ENCODE measurements around the gene SLC25A51. TPM values are rescaled to one million over a fixed set of nuclear protein-coding genes. Genes with fewer than 3 reads are reported as not detected.

Gene SLC25A51
- total RNA-seq, 1 donor from 2014 or later, result 26.0 TPM

DNA sequence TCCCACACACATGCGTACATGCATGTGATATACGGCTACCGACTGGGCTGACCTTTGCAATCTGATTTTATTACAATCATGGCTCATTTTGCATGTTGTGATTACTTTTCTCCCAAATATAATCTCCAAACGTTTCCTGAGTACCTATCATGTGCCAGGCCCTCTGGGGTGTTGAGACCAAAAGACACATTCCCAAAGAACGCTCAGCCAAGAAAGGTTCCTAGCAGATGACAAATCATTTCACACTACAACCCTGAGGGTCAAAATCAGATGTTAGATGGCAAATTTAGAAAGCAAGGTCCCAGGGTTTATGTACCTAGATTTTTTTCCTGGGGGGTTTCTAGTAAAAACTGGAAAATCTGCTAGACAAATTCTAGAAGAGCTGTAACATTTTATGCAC is 32.4 kb upstream of the SLC25A51 start:
- Mint-ChIP-seq H3K27me3 (ENCODE audit: low read depth) (no peaks in the 10 kb centered on the region), H3K4me3 (no peak overlapping the region), H3K9me3 (peaks cover 3% of the 10 kb centered on the region), H3K27ac (peak overlapping the region; percentile 31), H3K4me1 (peaks cover 55% of the 10 kb centered on the region), H3K36me3 (peaks cover 12% of the 10 kb centered on the region)
- no peak for DNase-seq (ENCODE audit: low spot score in 2 of 2, unreplicated experiment in 2 of 2)
- TF ChIP-seq, protein P1, sequence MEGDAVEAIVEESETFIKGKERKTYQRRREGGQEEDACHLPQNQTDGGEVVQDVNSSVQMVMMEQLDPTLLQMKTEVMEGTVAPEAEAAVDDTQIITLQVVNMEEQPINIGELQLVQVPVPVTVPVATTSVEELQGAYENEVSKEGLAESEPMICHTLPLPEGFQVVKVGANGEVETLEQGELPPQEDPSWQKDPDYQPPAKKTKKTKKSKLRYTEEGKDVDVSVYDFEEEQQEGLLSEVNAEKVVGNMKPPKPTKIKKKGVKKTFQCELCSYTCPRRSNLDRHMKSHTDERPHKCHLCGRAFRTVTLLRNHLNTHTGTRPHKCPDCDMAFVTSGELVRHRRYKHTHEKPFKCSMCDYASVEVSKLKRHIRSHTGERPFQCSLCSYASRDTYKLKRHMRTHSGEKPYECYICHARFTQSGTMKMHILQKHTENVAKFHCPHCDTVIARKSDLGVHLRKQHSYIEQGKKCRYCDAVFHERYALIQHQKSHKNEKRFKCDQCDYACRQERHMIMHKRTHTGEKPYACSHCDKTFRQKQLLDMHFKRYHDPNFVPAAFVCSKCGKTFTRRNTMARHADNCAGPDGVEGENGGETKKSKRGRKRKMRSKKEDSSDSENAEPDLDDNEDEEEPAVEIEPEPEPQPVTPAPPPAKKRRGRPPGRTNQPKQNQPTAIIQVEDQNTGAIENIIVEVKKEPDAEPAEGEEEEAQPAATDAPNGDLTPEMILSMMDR (IDR thresholded peaks at IDR 0.05; ENCODE audit: unreplicated experiment), result no peak

DNA sequence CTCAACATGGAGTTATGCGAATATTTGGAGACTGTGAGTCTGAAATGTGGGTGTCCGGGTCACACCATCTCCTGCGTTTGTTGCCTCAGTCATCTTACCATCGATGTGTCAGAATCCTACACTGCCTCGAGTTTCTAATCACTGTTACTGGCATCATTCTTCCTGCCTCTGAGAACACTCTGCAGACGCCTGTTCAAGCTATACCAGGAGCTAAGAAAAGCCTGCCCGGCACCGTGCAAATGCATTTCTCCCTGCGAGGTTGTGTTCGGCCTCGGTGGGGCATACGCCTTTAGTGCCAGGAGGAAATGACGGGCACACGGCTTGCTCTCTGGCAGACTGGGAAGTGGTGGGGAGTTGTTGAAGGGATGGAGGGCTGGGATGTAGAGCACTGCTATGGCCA is 31.2 kb upstream of the SLC25A51 start:
- no peak overlapping the region for H3K4me3 Mint-ChIP-seq
- H3K27me3 Mint-ChIP-seq (ENCODE audit: low read depth), result no peaks in the 10 kb centered on the region
- H3K4me1 Mint-ChIP-seq, result peaks cover 45% of the 10 kb centered on the region
- peaks cover 21% of the 10 kb centered on the region for H3K36me3 Mint-ChIP-seq
- H3K9me3 Mint-ChIP-seq, result peaks cover 13% of the 10 kb centered on the region
- H3K27ac Mint-ChIP-seq, result peak overlapping the region; percentile 11
- TF ChIP-seq, protein P1 (IDR thresholded peaks at IDR 0.05; ENCODE audit: unreplicated experiment), result no peak
- no peak for DNase-seq (ENCODE audit: low spot score in 2 of 2, unreplicated experiment in 2 of 2)

DNA sequence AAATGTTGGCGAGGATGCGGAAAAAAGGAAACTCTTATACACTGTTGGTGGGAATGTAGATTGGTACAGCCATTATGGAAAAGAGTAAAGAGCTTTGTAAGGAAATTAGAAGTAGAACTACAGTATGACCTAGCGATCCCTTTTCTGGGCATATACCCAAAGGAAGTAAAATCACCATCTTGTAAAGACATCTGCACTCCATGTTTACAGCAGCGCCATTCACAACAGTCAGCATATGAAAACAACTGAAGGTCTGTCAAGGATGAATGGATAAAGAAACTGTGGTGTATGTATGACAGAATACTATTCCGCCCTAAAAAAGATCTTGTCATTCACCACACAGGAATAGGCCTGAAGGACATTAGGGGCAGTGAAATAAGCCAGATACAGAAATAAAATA is 27.7 kb upstream of the SLC25A51 start:
- Mint-ChIP-seq H3K36me3 (peaks cover 27% of the 10 kb centered on the region), H3K27ac (no peak overlapping the region), H3K4me1 (peaks cover 17% of the 10 kb centered on the region), H3K9me3 (peaks cover 13% of the 10 kb centered on the region), H3K4me3 (no peak overlapping the region), H3K27me3 (ENCODE audit: low read depth) (no peaks in the 10 kb centered on the region)
- no peak for DNase-seq (ENCODE audit: low spot score in 2 of 2, unreplicated experiment in 2 of 2)
- TF ChIP-seq, protein P1 (IDR thresholded peaks at IDR 0.05; ENCODE audit: unreplicated experiment), result no peak

DNA sequence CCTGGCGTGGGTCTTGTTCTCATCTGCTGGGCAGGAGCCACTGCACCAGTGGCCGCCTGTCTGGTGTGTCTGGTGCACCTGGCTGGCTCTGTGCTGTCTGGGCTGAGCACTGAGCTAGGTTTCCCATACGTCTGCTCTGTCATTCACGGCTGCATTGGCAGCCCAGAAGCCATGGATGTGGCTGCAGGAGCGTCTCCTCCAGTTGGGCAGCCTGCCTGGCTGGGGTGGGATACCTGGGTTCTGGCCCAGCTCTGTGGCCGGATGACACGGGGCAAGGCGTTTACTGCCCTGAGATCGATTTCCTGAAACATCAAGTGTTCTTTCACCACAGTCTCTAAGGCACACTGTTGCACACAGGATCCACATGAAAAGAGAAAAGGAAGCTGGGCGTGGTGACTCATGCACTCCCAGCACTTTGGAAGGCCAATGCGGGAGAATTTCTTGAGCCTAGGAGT is 25.5 kb upstream of the SLC25A51 start:
- H3K36me3 Mint-ChIP-seq, result peaks cover 25% of the 10 kb centered on the region
- no peak for DNase-seq (ENCODE audit: low spot score in 2 of 2, unreplicated experiment in 2 of 2)
- H3K27ac Mint-ChIP-seq, result no peak overlapping the region
- TF ChIP-seq, protein P1 (IDR thresholded peaks at IDR 0.05; ENCODE audit: unreplicated experiment), result no peak
- no peak overlapping the region for H3K4me3 Mint-ChIP-seq
- peaks cover 7% of the 10 kb centered on the region for H3K4me1 Mint-ChIP-seq
- no peaks in the 10 kb centered on the region for H3K27me3 Mint-ChIP-seq (ENCODE audit: low read depth)
- peaks cover 13% of the 10 kb centered on the region for H3K9me3 Mint-ChIP-seq

DNA sequence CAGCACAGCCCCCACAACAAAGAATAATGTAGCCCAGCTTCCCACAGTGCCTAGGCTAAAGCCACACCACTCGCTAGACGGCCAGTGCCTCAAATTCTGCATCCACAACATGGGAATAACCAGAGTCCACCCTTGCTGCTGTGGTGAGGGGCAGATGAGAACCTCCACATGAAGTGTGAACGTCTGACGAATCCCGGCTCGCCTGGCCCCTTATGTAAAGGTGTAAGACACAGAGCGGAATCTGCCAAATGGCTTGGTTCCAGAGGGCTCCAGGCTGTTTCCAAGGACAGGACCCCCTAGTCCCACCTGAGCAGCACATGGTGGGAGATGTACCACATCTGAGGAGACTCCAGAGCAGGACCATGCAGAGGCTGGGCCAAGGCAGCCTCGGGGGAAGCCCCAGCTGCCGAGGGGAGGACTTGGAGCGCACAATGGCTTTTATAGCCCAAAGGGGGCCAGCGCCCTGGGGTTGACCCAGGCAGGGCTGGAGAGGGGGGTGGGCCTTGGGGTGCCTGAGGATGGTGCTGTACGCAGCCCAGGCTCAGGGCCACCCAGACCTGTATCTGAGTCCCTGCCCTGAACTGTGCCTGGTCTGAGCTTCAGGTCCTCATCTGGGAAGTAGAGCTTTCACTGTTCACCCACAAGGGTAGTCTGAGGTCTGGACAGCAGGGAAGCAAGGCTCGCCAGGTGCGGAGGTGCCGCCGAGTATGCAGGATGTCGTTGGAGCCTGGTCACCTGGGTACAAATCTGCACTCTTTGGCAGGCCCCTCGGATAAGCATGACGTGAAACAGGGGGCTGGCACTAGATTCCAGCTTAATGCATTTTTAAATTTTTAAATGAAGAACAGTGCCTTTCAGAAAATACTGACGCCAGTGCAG is 24.9 kb upstream of the SLC25A51 start:
- H3K9me3 Mint-ChIP-seq, result peaks cover 13% of the 10 kb centered on the region
- DNase-seq (ENCODE audit: low spot score in 2 of 2, unreplicated experiment in 2 of 2), result no peak
- no peak overlapping the region for H3K4me3 Mint-ChIP-seq
- TF ChIP-seq, protein P1 (IDR thresholded peaks at IDR 0.05; ENCODE audit: unreplicated experiment), result no peak
- peak overlapping the region; percentile 77 for H3K27ac Mint-ChIP-seq
- H3K27me3 Mint-ChIP-seq (ENCODE audit: low read depth), result no peaks in the 10 kb centered on the region
- H3K4me1 Mint-ChIP-seq, result peaks cover 7% of the 10 kb centered on the region
- H3K36me3 Mint-ChIP-seq, result peaks cover 25% of the 10 kb centered on the region
